ENCODE results near the gene BIVM. TPM values are rescaled to one million over a fixed set of nuclear protein-coding genes. Genes with fewer than 3 reads are reported as not detected.

BIVM gene
- total RNA-seq, 2 experiments from 2014 or later = 3.4 to 4.3 TPM

GRCh38 chr13:102863590-102863989 is 64.7 kb downstream of the BIVM start:
- no peak overlapping the region for H3K4me3 ChIP-seq (ENCODE audit: low read length)
- intact Hi-C loops (cut with DNase I, micrococcal nuclease) = no loop called here
- Mint-ChIP-seq H3K27me3 (no peaks in the 10 kb centered on the region), H3K4me3 (no peak overlapping the region), H3K36me3 (ENCODE audit: low read depth) (peaks cover 97% of the 10 kb centered on the region), H3K9me3 (no peaks in the 10 kb centered on the region), H3K27ac (peak overlapping the region; percentile 72), H3K4me1 (ENCODE audit: low read depth) (peaks cover 56% of the 10 kb centered on the region)
- no peaks in the 10 kb centered on the region for H3K27me3 ChIP-seq (ENCODE audit: control insufficient read depth in 1 of 2, insufficient read depth in 2 of 2, low read length in 2 of 2)
- H3K9me3 ChIP-seq (ENCODE audit: control insufficient read depth in 1 of 2, insufficient read depth in 1 of 2, low read length in 2 of 2) = no peaks in the 10 kb centered on the region
- no peak overlapping the region for H3K27ac ChIP-seq (ENCODE audit: low read depth in 1 of 2, low read length in 2 of 2)
- DNase-seq (no peak), ATAC-seq (ENCODE audit: poor library complexity) (no peak)
- H3K36me3 ChIP-seq (ENCODE audit: insufficient read depth, low read length) = peaks cover 97% of the 10 kb centered on the region
- CTCF ChIA-PET = no interaction called here
- H3K4me1 ChIP-seq (ENCODE audit: insufficient read depth, low read length) = peaks cover 6% of the 10 kb centered on the region
- TF ChIP-seq CTCF (IDR thresholded peaks at IDR 0.05) = no peak
- POLR2A ChIA-PET = no interaction called here

GRCh38 chr13:102868366-102868936 is 69.5 kb downstream of the BIVM start:
- Histone ChIP-seq H3K27ac (ENCODE audit: low read depth in 1 of 2, low read length in 2 of 2) (no peak overlapping the region), H3K4me1 (ENCODE audit: insufficient read depth, low read length) (peaks cover 18% of the 10 kb centered on the region), H3K36me3 (ENCODE audit: insufficient read depth, low read length) (peaks cover 95% of the 10 kb centered on the region), H3K27me3 (ENCODE audit: control insufficient read depth in 1 of 2, insufficient read depth in 2 of 2, low read length in 2 of 2) (no peaks in the 10 kb centered on the region), H3K9me3 (ENCODE audit: control insufficient read depth in 1 of 2, insufficient read depth in 1 of 2, low read length in 2 of 2) (no peaks in the 10 kb centered on the region), H3K4me3 (ENCODE audit: low read length) (no peak overlapping the region)
- no peak for ATAC-seq (ENCODE audit: poor library complexity)
- H3K9me3 Mint-ChIP-seq = no peaks in the 10 kb centered on the region
- H3K4me1 Mint-ChIP-seq (ENCODE audit: low read depth) = peaks cover 41% of the 10 kb centered on the region
- no peak for DNase-seq
- H3K27ac Mint-ChIP-seq = no peak overlapping the region
- peaks cover 96% of the 10 kb centered on the region for H3K36me3 Mint-ChIP-seq (ENCODE audit: low read depth)
- CTCF ChIA-PET = no interaction called here
- POLR2A ChIA-PET = no interaction called here
- TF ChIP-seq CTCF (IDR thresholded peaks at IDR 0.05) = no peak
- intact Hi-C loops (cut with DNase I, micrococcal nuclease) = no loop called here
- H3K4me3 Mint-ChIP-seq = no peak overlapping the region
- no peaks in the 10 kb centered on the region for H3K27me3 Mint-ChIP-seq

- H3K27me3 Mint-ChIP-seq = no peaks in the 10 kb centered on the region
- Histone ChIP-seq H3K36me3 (ENCODE audit: insufficient read depth, low read length) (peaks cover 87% of the 10 kb centered on the region), H3K4me1 (ENCODE audit: insufficient read depth, low read length) (peaks cover 12% of the 10 kb centered on the region), H3K27ac (ENCODE audit: low read depth in 1 of 2, low read length in 2 of 2) (no peak overlapping the region), H3K9me3 (ENCODE audit: control insufficient read depth in 1 of 2, insufficient read depth in 1 of 2, low read length in 2 of 2) (no peaks in the 10 kb centered on the region), H3K4me3 (ENCODE audit: low read length) (no peak overlapping the region), H3K27me3 (ENCODE audit: control insufficient read depth in 1 of 2, insufficient read depth in 2 of 2, low read length in 2 of 2) (no peaks in the 10 kb centered on the region)
- ATAC-seq (ENCODE audit: poor library complexity) = peak; percentile 29
- no peaks in the 10 kb centered on the region for H3K9me3 Mint-ChIP-seq
- intact Hi-C loops (cut with DNase I, micrococcal nuclease) = no loop called here
- ChIA-PET POLR2A (interaction anchor here (1.2 to 1.3 kb wide), 3 partner anchors 24 to 279 kb away, joined by 3 to 8 read pairs (median 4); partner anchors contain the start of genes ERCC5 and TEX30), CTCF (interaction anchor here (0.8 to 1.7 kb wide), 9 partner anchors 8 to 279 kb away, joined by 3 to 9 read pairs (median 5); partner anchors contain the start of gene ERCC5)
- H3K4me3 Mint-ChIP-seq = no peak overlapping the region
- no peak for TF ChIP-seq CTCF (IDR thresholded peaks at IDR 0.05)
- peak in 1 of 14 experiments; percentile 7 for DNase-seq
- peak overlapping the region; percentile 47 for H3K27ac Mint-ChIP-seq
- peaks cover 93% of the 10 kb centered on the region for H3K36me3 Mint-ChIP-seq (ENCODE audit: low read depth)
- H3K4me1 Mint-ChIP-seq (ENCODE audit: low read depth) = peaks cover 24% of the 10 kb centered on the region
Measured at GRCh38 chr13:102869948-102870676, 71.2 kb downstream of the BIVM start.
